Chondrocyte (in vitro differentiated cells): Measurements from ENCODE around the gene RSRC1. TPM values are rescaled to one million over a fixed set of nuclear protein-coding genes. Genes with fewer than 3 reads are reported as not detected.

ENCODE experiments used
- DNase-seq: peaks from one replicate; pipeline ENCODE4 v3.0.0; 2021; ENCODE audit warnings: mixed read lengths, low spot score
- H3K27ac Mint-ChIP-seq: one replicate; pipeline ENCODE4 v1.8.0; 2021; ENCODE audit warnings: mild to moderate bottlenecking, moderate library complexity, mixed read lengths; ENCODE audit not compliant: unreplicated experiment
- H3K27me3 Mint-ChIP-seq: 2 replicates; pipeline ENCODE4 v1.8.0; 2021; ENCODE audit warnings: low read depth, mixed read lengths
- H3K36me3 Mint-ChIP-seq: 2 replicates; pipeline ENCODE4 v1.8.0; 2021; ENCODE audit warnings: low read depth, mixed read lengths
- H3K4me1 Mint-ChIP-seq: 2 replicates; pipeline ENCODE4 v1.8.0; 2021; ENCODE audit warnings: low read depth, mild to moderate bottlenecking, mixed read lengths
- H3K4me3 Mint-ChIP-seq: one replicate; pipeline ENCODE4 v1.8.0; 2021; ENCODE audit warnings: mild to moderate bottlenecking, moderate library complexity, mixed read lengths; ENCODE audit not compliant: unreplicated experiment
- H3K9me3 Mint-ChIP-seq: 2 replicates; pipeline ENCODE4 v1.8.0; 2021; ENCODE audit warnings: low read depth, mixed read lengths
- CTCF ChIP-seq: fragments of 200-600 bp; sonication (generic); IDR thresholded peaks from 2 replicates; pipeline ENCODE4 v1.5.0; 2021; ENCODE audit warnings: antibody characterized with exemption, mild to moderate bottlenecking, moderate library complexity
- total RNA-seq: library from RNA; stranded (reverse); gene quantifications from 3 replicates; pipeline ENCODE4 v1.2.1, GENCODE V29; 2021

Gene RSRC1
- total RNA-seq, 1 donor from 2014 or later: 23.5 TPM

DNA sequence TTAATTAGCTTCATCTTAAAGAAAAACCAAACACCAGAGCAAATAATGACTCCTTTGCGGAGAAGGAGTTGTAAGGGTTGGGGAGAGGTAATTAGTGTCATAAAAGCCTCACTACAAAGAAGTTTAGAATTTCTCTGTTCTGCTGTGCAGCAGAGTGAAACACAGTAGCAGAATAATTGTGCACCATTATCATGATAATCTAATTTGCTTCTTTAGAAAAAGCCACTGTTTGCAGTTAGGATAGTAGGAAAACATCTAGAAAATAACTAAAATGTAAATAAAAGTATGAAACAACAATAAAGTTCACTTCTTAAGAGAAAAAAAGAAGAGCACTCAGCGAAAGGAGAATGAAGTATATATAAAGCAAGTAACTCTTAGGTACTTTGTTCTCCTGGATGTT is 9.2 kb upstream of the RSRC1 start:
- H3K27ac Mint-ChIP-seq: no peak overlapping the region
- H3K4me1 Mint-ChIP-seq: peaks cover 30% of the 10 kb centered on the region
- DNase-seq: no peak
- peaks cover 4% of the 10 kb centered on the region for H3K36me3 Mint-ChIP-seq
- no peak for TF ChIP-seq CTCF
- no peaks in the 10 kb centered on the region for H3K9me3 Mint-ChIP-seq
- H3K4me3 Mint-ChIP-seq: no peak overlapping the region
- H3K27me3 Mint-ChIP-seq: peaks cover 86% of the 10 kb centered on the region

DNA sequence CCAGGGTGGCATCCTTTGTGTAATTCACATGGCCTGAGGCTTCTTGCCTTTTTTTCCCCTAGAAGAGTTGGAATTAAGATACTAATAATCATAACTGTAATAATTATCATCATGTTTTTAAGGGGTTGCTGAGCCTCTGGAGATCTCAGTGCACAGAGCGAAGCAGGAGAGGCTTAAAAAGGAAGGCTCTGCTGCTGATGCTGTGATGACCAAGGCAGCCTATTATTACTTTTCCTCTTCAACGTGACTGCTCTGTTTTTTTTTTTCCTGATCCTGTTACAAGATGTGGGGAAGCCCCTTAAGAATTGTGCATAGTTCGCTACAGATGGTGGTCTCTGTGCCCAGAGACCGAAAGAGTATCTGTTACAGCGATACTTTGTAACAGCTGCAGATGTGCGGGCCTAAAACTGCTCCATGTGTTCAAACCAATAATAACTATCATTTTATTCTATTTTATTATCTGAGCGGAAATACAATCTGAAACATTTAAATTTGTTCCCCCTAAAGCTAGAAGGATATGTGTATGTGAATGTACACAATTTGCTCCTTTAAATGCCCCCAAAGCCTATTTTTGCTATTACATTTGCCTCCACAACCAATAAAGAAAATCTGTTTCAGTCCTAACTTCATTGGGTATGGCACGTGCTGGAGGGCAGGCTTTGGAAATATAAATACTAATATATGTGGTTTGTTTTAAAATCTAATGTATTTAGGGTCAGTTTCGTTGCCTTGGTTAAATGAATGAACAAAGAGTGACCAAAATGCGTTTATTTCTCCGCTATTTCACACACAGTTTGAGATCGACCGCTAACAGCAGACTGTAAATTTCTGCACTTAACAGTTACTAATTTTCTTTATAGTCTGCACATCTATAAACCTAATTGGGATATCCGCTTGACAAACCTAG is 8.3 kb upstream of the RSRC1 start:
- no peaks in the 10 kb centered on the region for H3K9me3 Mint-ChIP-seq
- H3K4me3 Mint-ChIP-seq: no peak overlapping the region
- peaks cover 85% of the 10 kb centered on the region for H3K27me3 Mint-ChIP-seq
- peaks cover 2% of the 10 kb centered on the region for H3K36me3 Mint-ChIP-seq
- H3K4me1 Mint-ChIP-seq: peaks cover 37% of the 10 kb centered on the region
- DNase-seq: no peak
- TF ChIP-seq CTCF: no peak
- no peak overlapping the region for H3K27ac Mint-ChIP-seq

DNA sequence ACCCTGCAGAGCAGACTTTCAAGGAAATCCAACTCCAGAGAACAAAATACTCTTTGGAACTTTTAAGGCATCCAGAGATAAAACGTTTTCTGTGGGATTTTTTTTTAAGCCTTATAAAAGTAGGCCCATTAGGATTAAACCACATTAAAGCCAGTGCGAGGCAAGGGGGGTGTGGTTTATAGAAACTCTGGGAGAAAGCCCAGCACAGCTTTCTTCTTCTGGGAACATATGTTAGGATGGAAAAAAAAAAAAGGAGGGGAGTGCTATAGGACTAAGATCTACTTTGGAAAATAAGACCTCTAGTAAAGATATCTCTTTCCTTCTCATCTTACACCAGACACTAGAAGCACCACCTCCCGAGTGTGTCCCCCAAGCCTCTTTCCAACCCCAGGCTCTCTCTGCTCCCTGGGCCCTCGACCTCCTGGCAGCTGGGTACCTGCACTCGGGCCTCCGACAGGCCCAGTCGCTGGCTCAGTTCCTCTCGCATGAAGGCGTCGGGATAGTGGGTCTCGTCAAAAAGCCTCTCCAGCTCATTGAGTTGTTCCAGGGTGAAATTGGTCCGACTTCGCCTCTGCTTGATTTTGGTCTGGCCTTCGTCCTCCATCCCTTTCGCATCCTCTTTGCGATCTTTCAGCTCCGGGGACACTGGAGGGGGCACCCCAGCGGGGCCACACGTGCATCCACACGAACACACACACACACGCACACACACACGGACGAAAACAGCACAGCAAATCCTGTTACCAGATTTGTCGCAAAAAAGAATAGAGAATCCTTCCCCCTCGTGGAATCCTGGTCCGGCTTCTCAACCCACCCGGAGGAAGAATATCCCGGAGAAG is 7.4 kb upstream of the RSRC1 start:
- H3K27me3 Mint-ChIP-seq: peaks cover 88% of the 10 kb centered on the region
- peaks cover 41% of the 10 kb centered on the region for H3K4me1 Mint-ChIP-seq
- peaks cover 4% of the 10 kb centered on the region for H3K36me3 Mint-ChIP-seq
- peak overlapping the region; percentile 33 for H3K4me3 Mint-ChIP-seq
- H3K27ac Mint-ChIP-seq: no peak overlapping the region
- no peak for TF ChIP-seq CTCF
- H3K9me3 Mint-ChIP-seq: no peaks in the 10 kb centered on the region
- DNase-seq: no peak

DNA sequence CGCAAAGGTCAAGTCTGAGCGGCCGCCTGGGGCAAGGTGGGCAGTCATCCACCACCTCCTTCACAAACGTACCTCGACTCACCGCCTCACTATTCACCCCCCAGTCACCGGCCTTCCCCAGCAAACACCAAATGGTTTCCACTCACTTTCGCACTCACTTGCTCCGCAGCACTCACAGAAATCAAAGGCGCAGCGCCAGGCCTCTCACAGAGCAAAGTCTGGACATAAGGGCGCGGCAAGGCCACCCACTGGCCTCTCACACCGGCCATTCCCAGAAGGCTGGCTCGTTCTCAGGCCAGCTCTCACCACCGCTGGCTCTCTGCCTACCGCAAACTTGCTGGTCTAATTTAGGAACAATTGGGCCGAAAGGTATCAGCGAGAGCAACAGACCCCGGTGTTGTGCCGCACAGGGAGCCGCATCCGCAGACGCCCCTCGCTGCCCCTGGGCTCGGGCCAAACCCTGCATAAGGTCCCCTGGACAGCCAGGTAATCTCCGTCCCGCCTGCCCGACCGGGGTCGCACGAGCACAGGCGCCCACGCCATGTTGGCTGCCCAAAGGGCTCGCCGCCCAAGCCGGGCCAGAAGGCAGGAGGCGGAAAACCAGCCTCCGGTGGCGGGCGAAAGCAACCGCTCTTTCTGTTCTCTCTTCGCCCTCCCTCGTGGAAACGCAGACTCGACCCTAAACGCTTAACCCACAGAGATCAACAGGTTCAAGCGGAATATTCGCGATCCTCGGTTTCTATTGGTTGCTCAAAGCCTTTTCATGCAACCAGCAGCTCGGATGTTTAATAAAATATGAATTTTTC is 6.6 kb upstream of the RSRC1 start:
- no peak for DNase-seq
- peaks cover 4% of the 10 kb centered on the region for H3K36me3 Mint-ChIP-seq

More for the DNA sequence above, 6.6 kb upstream of the RSRC1 start:
- H3K27me3 Mint-ChIP-seq: peaks cover 86% of the 10 kb centered on the region
- H3K4me3 Mint-ChIP-seq: peak overlapping the region; percentile 55
- H3K27ac Mint-ChIP-seq: peak overlapping the region; percentile 54
- no peaks in the 10 kb centered on the region for H3K9me3 Mint-ChIP-seq
- TF ChIP-seq CTCF: no peak
- H3K4me1 Mint-ChIP-seq: peaks cover 33% of the 10 kb centered on the region
